ENCODE results near the gene SDHAF2.

DNA sequence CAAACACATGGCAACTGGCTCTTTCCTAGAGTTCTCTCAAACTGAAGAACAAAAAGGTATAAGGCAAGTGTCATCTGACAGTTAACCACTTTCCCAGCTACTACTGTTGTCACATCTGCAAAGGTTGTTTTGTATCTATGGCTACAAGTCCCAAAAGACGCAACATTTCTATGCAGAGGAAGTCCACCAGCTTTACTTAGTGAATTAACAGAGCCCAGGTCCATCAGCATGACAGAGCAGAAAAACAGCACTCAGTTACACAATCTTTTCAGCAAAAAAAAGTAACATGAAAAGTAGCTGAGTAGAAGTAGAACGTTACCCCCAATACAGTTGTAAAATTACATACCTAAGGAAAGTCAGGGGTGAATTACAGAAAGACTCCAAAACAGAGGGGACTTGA is 12.3 kb upstream of the SDHAF2 start:
- TF ChIP-seq, protein P1, sequence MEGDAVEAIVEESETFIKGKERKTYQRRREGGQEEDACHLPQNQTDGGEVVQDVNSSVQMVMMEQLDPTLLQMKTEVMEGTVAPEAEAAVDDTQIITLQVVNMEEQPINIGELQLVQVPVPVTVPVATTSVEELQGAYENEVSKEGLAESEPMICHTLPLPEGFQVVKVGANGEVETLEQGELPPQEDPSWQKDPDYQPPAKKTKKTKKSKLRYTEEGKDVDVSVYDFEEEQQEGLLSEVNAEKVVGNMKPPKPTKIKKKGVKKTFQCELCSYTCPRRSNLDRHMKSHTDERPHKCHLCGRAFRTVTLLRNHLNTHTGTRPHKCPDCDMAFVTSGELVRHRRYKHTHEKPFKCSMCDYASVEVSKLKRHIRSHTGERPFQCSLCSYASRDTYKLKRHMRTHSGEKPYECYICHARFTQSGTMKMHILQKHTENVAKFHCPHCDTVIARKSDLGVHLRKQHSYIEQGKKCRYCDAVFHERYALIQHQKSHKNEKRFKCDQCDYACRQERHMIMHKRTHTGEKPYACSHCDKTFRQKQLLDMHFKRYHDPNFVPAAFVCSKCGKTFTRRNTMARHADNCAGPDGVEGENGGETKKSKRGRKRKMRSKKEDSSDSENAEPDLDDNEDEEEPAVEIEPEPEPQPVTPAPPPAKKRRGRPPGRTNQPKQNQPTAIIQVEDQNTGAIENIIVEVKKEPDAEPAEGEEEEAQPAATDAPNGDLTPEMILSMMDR (IDR thresholded peaks at IDR 0.05; ENCODE audit: low read length): no peak
- no peak for TF ChIP-seq EZH2 (IDR thresholded peaks at IDR 0.05; ENCODE audit: borderline replicate concordance, low read length)
